ENCODE results near the gene PSD4.

Gene PSD4

DNA sequence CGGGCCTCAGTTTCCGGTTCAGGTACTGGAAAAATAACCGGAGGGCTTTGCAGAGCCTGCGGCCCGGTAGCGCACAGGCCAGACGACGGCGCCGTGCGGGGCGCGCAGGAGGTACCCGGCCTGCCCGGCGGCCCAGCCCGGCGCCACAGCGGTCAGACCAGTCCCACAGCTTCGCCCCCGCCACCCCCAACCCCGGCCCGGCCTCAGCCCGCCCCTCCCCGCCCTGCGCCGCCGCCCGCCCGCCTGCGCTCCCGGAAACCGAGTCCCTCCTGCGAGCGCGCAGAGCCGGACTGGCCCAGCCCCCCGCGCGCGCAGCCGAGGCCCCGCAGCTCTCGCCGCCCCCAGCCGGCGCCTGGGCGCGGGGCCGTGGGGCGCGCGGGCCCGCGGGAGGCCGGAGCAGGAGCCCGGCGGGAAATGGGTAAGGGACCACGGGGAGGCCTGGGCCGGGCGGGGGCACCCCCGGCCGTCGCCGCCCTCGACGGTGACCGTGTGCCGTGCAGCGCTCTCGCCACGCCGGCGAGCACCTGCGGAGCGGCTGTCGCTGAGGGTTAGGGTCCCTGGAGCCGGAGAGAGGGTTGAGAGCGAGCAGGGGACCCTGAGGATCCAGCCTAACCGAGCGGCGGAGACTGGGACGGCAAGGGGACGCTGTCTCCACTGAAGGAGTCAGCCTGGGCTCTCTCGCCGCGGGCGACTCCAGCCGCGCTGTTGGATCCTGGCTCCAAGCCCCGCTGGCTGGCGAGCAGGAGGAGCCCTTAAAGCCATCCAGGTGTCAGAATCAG lies 16.5 kb upstream of the PSD4 start:
- in situ Hi-C loops (cut with MboI; ENCODE audit: low pct_unique_long_range_greater_than_20kb, low sequenced_read_pairs, unreplicated experiment): no loop called here
- peak; percentile 84 for DNase-seq (ENCODE audit: low spot score)
- TF ChIP-seq, protein P1, sequence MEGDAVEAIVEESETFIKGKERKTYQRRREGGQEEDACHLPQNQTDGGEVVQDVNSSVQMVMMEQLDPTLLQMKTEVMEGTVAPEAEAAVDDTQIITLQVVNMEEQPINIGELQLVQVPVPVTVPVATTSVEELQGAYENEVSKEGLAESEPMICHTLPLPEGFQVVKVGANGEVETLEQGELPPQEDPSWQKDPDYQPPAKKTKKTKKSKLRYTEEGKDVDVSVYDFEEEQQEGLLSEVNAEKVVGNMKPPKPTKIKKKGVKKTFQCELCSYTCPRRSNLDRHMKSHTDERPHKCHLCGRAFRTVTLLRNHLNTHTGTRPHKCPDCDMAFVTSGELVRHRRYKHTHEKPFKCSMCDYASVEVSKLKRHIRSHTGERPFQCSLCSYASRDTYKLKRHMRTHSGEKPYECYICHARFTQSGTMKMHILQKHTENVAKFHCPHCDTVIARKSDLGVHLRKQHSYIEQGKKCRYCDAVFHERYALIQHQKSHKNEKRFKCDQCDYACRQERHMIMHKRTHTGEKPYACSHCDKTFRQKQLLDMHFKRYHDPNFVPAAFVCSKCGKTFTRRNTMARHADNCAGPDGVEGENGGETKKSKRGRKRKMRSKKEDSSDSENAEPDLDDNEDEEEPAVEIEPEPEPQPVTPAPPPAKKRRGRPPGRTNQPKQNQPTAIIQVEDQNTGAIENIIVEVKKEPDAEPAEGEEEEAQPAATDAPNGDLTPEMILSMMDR (IDR thresholded peaks at IDR 0.05; ENCODE audit: extremely low read depth, insufficient read depth, missing control alignments): no peak

DNA sequence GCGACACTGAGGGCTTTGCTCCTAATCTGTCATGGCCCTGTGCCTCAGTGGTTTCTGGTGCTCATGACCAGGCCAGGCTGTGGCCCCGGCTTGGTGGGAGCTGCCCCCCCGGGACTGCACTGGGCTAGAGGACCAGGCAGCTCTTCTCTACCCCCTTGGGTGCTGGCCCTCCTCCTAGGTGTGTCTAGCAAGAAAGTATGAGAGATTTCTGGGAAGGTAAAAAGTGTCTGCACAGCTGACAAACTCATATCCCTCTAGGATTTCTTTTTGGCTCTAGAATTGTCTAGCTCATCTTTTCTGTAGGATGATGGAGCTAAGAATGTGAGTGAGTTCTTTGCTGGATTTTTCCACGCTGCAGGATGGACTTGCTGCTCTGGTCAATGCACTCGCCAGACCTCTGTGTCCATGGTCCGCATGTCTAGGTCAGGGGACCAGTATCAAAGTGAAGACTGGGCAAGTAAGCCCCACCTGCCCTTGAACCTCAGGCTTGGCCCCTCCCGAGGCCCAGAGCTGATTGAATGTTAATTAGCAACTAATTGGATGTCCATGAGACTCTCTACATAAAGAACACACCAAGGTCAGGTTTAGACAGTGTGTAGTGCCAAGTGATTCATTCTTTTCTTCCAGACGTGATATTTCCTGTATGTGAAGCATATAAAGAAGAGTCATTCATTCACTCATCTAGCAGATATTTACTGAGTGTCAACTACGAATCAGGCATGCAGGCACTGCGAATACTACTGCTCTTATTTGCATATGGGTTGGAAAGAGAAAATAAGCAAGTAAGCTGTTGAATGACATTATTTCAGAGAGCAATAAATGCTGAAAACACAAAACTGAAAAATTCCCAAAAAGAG lies 15.6 kb upstream of the PSD4 start:
- TF ChIP-seq, protein P1 (IDR thresholded peaks at IDR 0.05; ENCODE audit: extremely low read depth, insufficient read depth, missing control alignments): no peak
- in situ Hi-C loops (cut with MboI; ENCODE audit: low pct_unique_long_range_greater_than_20kb, low sequenced_read_pairs, unreplicated experiment): no loop called here
- no peak for DNase-seq (ENCODE audit: low spot score)

GRCh38 chr2:113158884-113159553 lies 14.8 kb upstream of the PSD4 start:
- no peak for DNase-seq (ENCODE audit: low spot score)
- in situ Hi-C loops (cut with MboI; ENCODE audit: low pct_unique_long_range_greater_than_20kb, low sequenced_read_pairs, unreplicated experiment): no loop called here
- TF ChIP-seq, protein P1 (IDR thresholded peaks at IDR 0.05; ENCODE audit: extremely low read depth, insufficient read depth, missing control alignments): no peak

DNA sequence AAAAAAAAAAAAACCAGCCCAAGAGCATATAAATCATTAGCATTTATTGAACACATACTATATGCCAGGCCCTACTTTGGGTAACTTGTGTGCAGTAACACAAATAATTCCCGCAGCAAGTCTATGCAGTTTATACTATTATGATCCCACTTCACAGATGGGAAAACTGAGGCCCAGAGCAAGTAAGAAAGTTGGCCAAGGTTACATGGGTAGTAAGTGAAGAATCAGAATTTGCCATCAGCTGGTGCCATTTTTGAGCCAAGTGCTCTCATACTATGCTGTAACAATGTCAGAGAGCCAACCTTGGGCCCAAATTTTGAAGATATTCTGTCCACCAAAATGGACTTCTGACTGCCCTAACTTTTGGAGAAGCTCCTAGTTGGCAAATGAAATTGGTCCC lies 13.5 kb upstream of the PSD4 start:
- no peak for DNase-seq (ENCODE audit: low spot score)
- in situ Hi-C loops (cut with MboI; ENCODE audit: low pct_unique_long_range_greater_than_20kb, low sequenced_read_pairs, unreplicated experiment): no loop called here
- TF ChIP-seq, protein P1 (IDR thresholded peaks at IDR 0.05; ENCODE audit: extremely low read depth, insufficient read depth, missing control alignments): no peak

- DNase-seq (ENCODE audit: low spot score): no peak
- TF ChIP-seq, protein P1 (IDR thresholded peaks at IDR 0.05; ENCODE audit: extremely low read depth, insufficient read depth, missing control alignments): no peak
- in situ Hi-C loops (cut with MboI; ENCODE audit: low pct_unique_long_range_greater_than_20kb, low sequenced_read_pairs, unreplicated experiment): no loop called here
These were observed 12.8 kb upstream of the PSD4 start for GRCh38 chr2:113160962-113161361.

DNA sequence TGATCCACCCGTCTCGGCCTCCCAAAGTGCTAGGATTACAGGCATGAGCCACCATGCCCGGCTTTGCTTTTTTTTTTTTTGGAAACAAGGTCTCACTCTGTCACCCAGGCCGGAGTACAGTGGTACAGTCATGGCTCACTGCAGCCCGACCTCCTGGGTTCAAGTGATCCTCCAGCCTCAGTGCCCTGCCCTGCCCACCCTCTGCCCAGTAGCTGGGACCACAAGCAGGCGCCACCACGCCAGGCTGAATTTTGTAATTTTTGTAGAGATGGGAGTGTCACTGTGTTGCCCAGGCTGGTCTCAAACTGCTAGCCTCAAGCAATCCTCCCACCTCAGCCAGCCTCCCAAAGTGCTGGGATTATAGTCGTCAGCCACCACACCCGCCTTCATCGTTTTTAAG lies 11.6 kb upstream of the PSD4 start:
- in situ Hi-C loops (cut with MboI; ENCODE audit: low pct_unique_long_range_greater_than_20kb, low sequenced_read_pairs, unreplicated experiment): no loop called here
- no peak for DNase-seq (ENCODE audit: low spot score)
- TF ChIP-seq, protein P1 (IDR thresholded peaks at IDR 0.05; ENCODE audit: extremely low read depth, insufficient read depth, missing control alignments): no peak
